Measurements from ENCODE around the gene PRMT1.

GRCh38 chr19:49682274-49682673 is 5.2 kb downstream of the PRMT1 start:
- TF ChIP-seq CTCF (IDR thresholded peaks at IDR 0.05) (no peak), POLR2A (IDR thresholded peaks at IDR 0.05) (no peak), POLR2AphosphoS5 (IDR thresholded peaks at IDR 0.05) (no peak)
